H1 (cell line): ENCODE measurements around the gene GPC6. TPM values are rescaled to one million over a fixed set of nuclear protein-coding genes. Genes with fewer than 3 reads are reported as not detected.

Experiments
- KDM4A ChIP-seq: IDR thresholded peaks from one replicate; pipeline ENCODE4 v1.7.1; 2012; ENCODE audit warnings: low read depth, mild to moderate bottlenecking, moderate library complexity, low read length, inconsistent platforms; ENCODE audit not compliant: severe bottlenecking
- SIN3A ChIP-seq, 2 experiments: IDR thresholded peaks in 1 of 2; conservative IDR thresholded peaks in 1 of 2; 2 replicates each; pipeline ENCODE4 v1.6.1; 2011 to 2012; ENCODE audit warnings: low read length in 2 of 2, improper control_type of control experiment in 1 of 2, low read depth in 1 of 2, mild to moderate bottlenecking in 1 of 2
- SRF ChIP-seq: IDR thresholded peaks from 2 replicates; pipeline ENCODE4 v1.6.1; 2011; ENCODE audit warnings: mild to moderate bottlenecking, low read depth, low read length, moderate library complexity
- polyA plus RNA-seq, 7 experiments: library from polyadenylated mRNA; depleted of rRNA in 3 of 7; stranded (reverse) in 5 of 7; unstranded in 2 of 7; fragments of >200 nt in 5 of 7; fragments of 200-250 nt in 2 of 7; gene quantifications; 1 replicate in 5 of 7; 2 replicates in 1 of 7; 4 replicates in 1 of 7; pipeline versions ENCODE4 v1.2.1 to v1.2.3, GENCODE V29; 2011 to 2013; ENCODE audit warnings: missing spikeins in 2 of 7, mixed read lengths in 2 of 7
- total RNA-seq: library from RNA; stranded (reverse); fragmentation: NEBNext Ultra II Directional; extraction: Animal tissue kit (Norgen Biotek cat#: 25700); gene quantifications from 2 replicates; pipeline ENCODE4 v1.2.1, GENCODE V29; 2021
- TF ChIP-seq, protein P1 (sequence below): fragments of 300-600 bp; sonication (generic); IDR thresholded peaks from 2 replicates; pipeline ENCODE4 v1.7.1; 2012; ENCODE audit warnings: low read length, moderate library complexity, mild to moderate bottlenecking, inconsistent platforms; ENCODE audit not compliant: insufficient replicate concordance
- TF ChIP-seq, protein P2 (sequence below): IDR thresholded peaks from 2 replicates; pipeline ENCODE4 v1.6.1; 2012; ENCODE audit warnings: low read length, inconsistent platforms

The GPC6 gene
- total and polyA plus RNA-seq, 2 of the 8 experiments (the other 6 are each of a cell fraction or from before 2014, with no cell fraction given) = 5.4 to 12.0 TPM

DNA sequence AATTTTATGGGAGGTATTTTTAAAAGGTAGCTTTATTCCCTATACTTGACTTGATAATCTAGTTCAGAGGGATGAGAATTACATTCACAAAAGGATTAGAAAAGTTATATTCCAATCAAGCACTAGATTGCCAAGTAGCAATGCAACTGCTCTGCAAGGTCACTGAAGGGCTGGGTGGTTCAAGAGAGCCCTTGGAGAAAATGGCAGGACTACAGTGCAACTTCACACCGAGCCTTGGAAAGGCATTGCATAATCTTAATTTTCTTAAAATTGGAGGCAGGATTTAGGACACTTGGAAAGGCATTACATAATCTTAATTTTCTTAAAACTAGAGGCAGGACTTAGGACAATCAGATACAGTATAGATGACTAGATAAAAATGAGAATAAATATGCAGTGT lies 936.9 kb downstream of the GPC6 start (continued):
- no peak for TF ChIP-seq KDM4A
- no peak for TF ChIP-seq SRF
- TF ChIP-seq, protein P1, sequence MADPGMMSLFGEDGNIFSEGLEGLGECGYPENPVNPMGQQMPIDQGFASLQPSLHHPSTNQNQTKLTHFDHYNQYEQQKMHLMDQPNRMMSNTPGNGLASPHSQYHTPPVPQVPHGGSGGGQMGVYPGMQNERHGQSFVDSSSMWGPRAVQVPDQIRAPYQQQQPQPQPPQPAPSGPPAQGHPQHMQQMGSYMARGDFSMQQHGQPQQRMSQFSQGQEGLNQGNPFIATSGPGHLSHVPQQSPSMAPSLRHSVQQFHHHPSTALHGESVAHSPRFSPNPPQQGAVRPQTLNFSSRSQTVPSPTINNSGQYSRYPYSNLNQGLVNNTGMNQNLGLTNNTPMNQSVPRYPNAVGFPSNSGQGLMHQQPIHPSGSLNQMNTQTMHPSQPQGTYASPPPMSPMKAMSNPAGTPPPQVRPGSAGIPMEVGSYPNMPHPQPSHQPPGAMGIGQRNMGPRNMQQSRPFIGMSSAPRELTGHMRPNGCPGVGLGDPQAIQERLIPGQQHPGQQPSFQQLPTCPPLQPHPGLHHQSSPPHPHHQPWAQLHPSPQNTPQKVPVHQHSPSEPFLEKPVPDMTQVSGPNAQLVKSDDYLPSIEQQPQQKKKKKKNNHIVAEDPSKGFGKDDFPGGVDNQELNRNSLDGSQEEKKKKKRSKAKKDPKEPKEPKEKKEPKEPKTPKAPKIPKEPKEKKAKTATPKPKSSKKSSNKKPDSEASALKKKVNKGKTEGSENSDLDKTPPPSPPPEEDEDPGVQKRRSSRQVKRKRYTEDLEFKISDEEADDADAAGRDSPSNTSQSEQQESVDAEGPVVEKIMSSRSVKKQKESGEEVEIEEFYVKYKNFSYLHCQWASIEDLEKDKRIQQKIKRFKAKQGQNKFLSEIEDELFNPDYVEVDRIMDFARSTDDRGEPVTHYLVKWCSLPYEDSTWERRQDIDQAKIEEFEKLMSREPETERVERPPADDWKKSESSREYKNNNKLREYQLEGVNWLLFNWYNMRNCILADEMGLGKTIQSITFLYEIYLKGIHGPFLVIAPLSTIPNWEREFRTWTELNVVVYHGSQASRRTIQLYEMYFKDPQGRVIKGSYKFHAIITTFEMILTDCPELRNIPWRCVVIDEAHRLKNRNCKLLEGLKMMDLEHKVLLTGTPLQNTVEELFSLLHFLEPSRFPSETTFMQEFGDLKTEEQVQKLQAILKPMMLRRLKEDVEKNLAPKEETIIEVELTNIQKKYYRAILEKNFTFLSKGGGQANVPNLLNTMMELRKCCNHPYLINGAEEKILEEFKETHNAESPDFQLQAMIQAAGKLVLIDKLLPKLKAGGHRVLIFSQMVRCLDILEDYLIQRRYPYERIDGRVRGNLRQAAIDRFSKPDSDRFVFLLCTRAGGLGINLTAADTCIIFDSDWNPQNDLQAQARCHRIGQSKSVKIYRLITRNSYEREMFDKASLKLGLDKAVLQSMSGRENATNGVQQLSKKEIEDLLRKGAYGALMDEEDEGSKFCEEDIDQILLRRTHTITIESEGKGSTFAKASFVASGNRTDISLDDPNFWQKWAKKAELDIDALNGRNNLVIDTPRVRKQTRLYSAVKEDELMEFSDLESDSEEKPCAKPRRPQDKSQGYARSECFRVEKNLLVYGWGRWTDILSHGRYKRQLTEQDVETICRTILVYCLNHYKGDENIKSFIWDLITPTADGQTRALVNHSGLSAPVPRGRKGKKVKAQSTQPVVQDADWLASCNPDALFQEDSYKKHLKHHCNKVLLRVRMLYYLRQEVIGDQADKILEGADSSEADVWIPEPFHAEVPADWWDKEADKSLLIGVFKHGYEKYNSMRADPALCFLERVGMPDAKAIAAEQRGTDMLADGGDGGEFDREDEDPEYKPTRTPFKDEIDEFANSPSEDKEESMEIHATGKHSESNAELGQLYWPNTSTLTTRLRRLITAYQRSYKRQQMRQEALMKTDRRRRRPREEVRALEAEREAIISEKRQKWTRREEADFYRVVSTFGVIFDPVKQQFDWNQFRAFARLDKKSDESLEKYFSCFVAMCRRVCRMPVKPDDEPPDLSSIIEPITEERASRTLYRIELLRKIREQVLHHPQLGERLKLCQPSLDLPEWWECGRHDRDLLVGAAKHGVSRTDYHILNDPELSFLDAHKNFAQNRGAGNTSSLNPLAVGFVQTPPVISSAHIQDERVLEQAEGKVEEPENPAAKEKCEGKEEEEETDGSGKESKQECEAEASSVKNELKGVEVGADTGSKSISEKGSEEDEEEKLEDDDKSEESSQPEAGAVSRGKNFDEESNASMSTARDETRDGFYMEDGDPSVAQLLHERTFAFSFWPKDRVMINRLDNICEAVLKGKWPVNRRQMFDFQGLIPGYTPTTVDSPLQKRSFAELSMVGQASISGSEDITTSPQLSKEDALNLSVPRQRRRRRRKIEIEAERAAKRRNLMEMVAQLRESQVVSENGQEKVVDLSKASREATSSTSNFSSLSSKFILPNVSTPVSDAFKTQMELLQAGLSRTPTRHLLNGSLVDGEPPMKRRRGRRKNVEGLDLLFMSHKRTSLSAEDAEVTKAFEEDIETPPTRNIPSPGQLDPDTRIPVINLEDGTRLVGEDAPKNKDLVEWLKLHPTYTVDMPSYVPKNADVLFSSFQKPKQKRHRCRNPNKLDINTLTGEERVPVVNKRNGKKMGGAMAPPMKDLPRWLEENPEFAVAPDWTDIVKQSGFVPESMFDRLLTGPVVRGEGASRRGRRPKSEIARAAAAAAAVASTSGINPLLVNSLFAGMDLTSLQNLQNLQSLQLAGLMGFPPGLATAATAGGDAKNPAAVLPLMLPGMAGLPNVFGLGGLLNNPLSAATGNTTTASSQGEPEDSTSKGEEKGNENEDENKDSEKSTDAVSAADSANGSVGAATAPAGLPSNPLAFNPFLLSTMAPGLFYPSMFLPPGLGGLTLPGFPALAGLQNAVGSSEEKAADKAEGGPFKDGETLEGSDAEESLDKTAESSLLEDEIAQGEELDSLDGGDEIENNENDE = no peak
- TF ChIP-seq, protein P2, sequence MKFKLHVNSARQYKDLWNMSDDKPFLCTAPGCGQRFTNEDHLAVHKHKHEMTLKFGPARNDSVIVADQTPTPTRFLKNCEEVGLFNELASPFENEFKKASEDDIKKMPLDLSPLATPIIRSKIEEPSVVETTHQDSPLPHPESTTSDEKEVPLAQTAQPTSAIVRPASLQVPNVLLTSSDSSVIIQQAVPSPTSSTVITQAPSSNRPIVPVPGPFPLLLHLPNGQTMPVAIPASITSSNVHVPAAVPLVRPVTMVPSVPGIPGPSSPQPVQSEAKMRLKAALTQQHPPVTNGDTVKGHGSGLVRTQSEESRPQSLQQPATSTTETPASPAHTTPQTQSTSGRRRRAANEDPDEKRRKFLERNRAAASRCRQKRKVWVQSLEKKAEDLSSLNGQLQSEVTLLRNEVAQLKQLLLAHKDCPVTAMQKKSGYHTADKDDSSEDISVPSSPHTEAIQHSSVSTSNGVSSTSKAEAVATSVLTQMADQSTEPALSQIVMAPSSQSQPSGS = no peak
- no peak for TF ChIP-seq SIN3A (conservative IDR thresholded peaks at IDR 0.05 in 1 of 2, IDR thresholded peaks at IDR 0.05 in 1 of 2; ENCODE audit: low read depth in 1 of 2, low read length in 2 of 2)
